ENCODE results near the gene MRI1. TPM values are rescaled to one million over a fixed set of nuclear protein-coding genes. Genes with fewer than 3 reads are reported as not detected.

The MRI1 gene
- total and polyA plus RNA-seq, 4 donors = 16.3 to 50.0 (median 17.7) TPM

- Histone ChIP-seq H3K9me3 (ENCODE audit: control insufficient read depth in 4 of 4, low read length in 3 of 4) (no peaks in the 10 kb centered on the region), H3K9ac (ENCODE audit: low read depth in 1 of 2, low read length in 2 of 2) (no peak overlapping the region), H3K36me3 (ENCODE audit: control insufficient read depth in 4 of 4, insufficient read depth in 3 of 4, low read depth in 1 of 4, low read length in 3 of 4) (peaks cover 13 to 40% (median 17%) of the 10 kb centered on the region in 4 donors), H3K4me1 (ENCODE audit: control insufficient read depth in 4 of 4, insufficient read depth in 4 of 4, low read length in 3 of 4) (peaks cover 0 to 15% (median 8%) of the 10 kb centered on the region in 4 donors), H3K27ac (ENCODE audit: low read depth in 1 of 2, low read length in 2 of 2) (no peak overlapping the region), H3K4me3 (ENCODE audit: low read depth in 1 of 3, low read length in 3 of 3) (no peak overlapping the region), H3K27me3 (ENCODE audit: control insufficient read depth in 4 of 4, insufficient read depth in 4 of 4, low read length in 3 of 4) (no peaks in the 10 kb centered on the region)
- WGBS = 95% methylated on average over 42 of the region's 42 CpGs
- DNase-seq (ENCODE audit: low spot score) = no peak
- TF ChIP-seq RXRA (IDR thresholded peaks at IDR 0.05) = no peak
- TF ChIP-seq FOXA2 (IDR thresholded peaks at IDR 0.05) = no peak
These were observed 1.6 kb upstream of the MRI1 start for GRCh38 chr19:13762635-13763235.

- 95% methylated on average over 3 of the region's 3 CpGs for WGBS
- TF ChIP-seq NR2F2 (IDR thresholded peaks at IDR 0.05) (no peak), HNF4G (IDR thresholded peaks at IDR 0.05) (no peak), CTCF (IDR thresholded peaks at IDR 0.05; ENCODE audit: low read depth, low read length, missing input control) (no peak), EGR1 (IDR thresholded peaks at IDR 0.05; ENCODE audit: low read depth in 2 of 2) (no peak), RXRA (IDR thresholded peaks at IDR 0.05) (no peak), ATF3 (IDR thresholded peaks at IDR 0.05) (no peak), MAX (IDR thresholded peaks at IDR 0.05) (no peak), YY1 (IDR thresholded peaks at IDR 0.05) (no peak), GABPA (IDR thresholded peaks at IDR 0.05 in 1 of 2, conservative IDR thresholded peaks at IDR 0.05 in 1 of 2) (no peak), FOXA1 (IDR thresholded peaks at IDR 0.05) (no peak), SP1 (IDR thresholded peaks at IDR 0.05) (no peak), JUND (IDR thresholded peaks at IDR 0.05) (no peak), ZBTB33 (IDR thresholded peaks at IDR 0.05) (no peak), RAD21 (IDR thresholded peaks at IDR 0.05) (no peak), HNF4A (conservative IDR thresholded peaks at IDR 0.05) (no peak)
- Histone ChIP-seq H3K9me3 (ENCODE audit: control insufficient read depth in 4 of 4, low read length in 3 of 4) (no peaks in the 10 kb centered on the region), H3K36me3 (ENCODE audit: control insufficient read depth in 4 of 4, insufficient read depth in 3 of 4, low read depth in 1 of 4, low read length in 3 of 4) (peaks cover 11 to 35% (median 16%) of the 10 kb centered on the region in 4 donors), H3K27ac (ENCODE audit: low read depth in 1 of 2, low read length in 2 of 2) (no peak overlapping the region), H3K4me1 (ENCODE audit: control insufficient read depth in 4 of 4, insufficient read depth in 4 of 4, low read length in 3 of 4) (peaks cover 0 to 16% (median 9%) of the 10 kb centered on the region in 4 donors), H3K9ac (ENCODE audit: low read depth in 1 of 2, low read length in 2 of 2) (no peak overlapping the region), H3K27me3 (ENCODE audit: control insufficient read depth in 4 of 4, insufficient read depth in 4 of 4, low read length in 3 of 4) (no peaks in the 10 kb centered on the region), H3K4me3 (ENCODE audit: low read depth in 1 of 3, low read length in 3 of 3) (no peak overlapping the region)
- DNase-seq (ENCODE audit: low spot score) = no peak
These were observed 1.1 kb upstream of the MRI1 start for GRCh38 chr19:13763265-13763664.

Data from liver (tissue), 9 donors.